HepG2 (cell line): ENCODE results near the gene ZBTB46. TPM values are rescaled to one million over a fixed set of nuclear protein-coding genes. Genes with fewer than 3 reads are reported as not detected.
A peak's percentile ranks its signal among the peaks of the same experiment; 100 is the strongest.

Experiments used
- CHD2 ChIP-seq: IDR thresholded peaks from 2 replicates; pipeline ENCODE4 v1.6.1; 2011; ENCODE audit warnings: low read depth, low read length, improper control_type of control experiment
- EZH2 ChIP-seq: conservative IDR thresholded peaks from 2 replicates; pipeline ENCODE4 v1.6.1; 2012; ENCODE audit warnings: mild to moderate bottlenecking, low read depth, low read length, moderate library complexity
- GATA4 ChIP-seq: sonication (generic); IDR thresholded peaks from 2 replicates; pipeline ENCODE4 v1.6.1; 2016; ENCODE audit warnings: antibody characterized with exemption, low read depth, borderline replicate concordance
- HMGA1 ChIP-seq: sonication (generic); formaldehyde crosslinking; conservative IDR thresholded peaks from 2 replicates; pipeline ENCODE4 v1.4.0; 2020; ENCODE audit warnings: missing genetic modification reagents
- JUND ChIP-seq: sonication (generic); formaldehyde crosslinking; IDR thresholded peaks from 2 replicates; pipeline ENCODE4 v1.8.0; 2022; ENCODE audit warnings: mild to moderate bottlenecking, missing genetic modification reagents
- MAZ ChIP-seq, 2 experiments: sonication (generic) in 1 of 2; formaldehyde crosslinking in 1 of 2; IDR thresholded peaks; 2 replicates each; pipeline versions ENCODE4 v1.5.0 to v1.6.1; 2012 to 2020; ENCODE audit warnings: low read depth in 2 of 2, mild to moderate bottlenecking in 2 of 2, borderline replicate concordance in 1 of 2, improper control_type of control experiment in 1 of 2, low read length in 1 of 2, missing genetic modification reagents in 1 of 2, moderate library complexity in 1 of 2
- NAIF1 ChIP-seq: sonication (generic); formaldehyde crosslinking; IDR thresholded peaks from 2 replicates; pipeline ENCODE4 v1.5.0; 2020; ENCODE audit warnings: mild to moderate bottlenecking, missing genetic modification reagents, borderline replicate concordance
- NR3C1 ChIP-seq: sonication (generic); formaldehyde crosslinking; IDR thresholded peaks from 2 replicates; pipeline ENCODE4 v1.4.0; 2020; ENCODE audit warnings: missing genetic modification reagents
- TGIF2 ChIP-seq: IDR thresholded peaks from 2 replicates; pipeline ENCODE4 v1.6.1; 2016; ENCODE audit warnings: control low read depth, missing compliant biosample characterization
- UBTF ChIP-seq: sonication (generic); formaldehyde crosslinking; IDR thresholded peaks from 2 replicates; pipeline ENCODE4 v1.4.0; 2020; ENCODE audit warnings: mild to moderate bottlenecking, missing genetic modification reagents
- ZFP90 ChIP-seq: sonication (generic); formaldehyde crosslinking; IDR thresholded peaks from 2 replicates; pipeline ENCODE4 v1.8.0; 2022; ENCODE audit warnings: missing genetic modification reagents, mild to moderate bottlenecking, inconsistent platforms, borderline replicate concordance
- ZNF414 ChIP-seq: sonication (generic); formaldehyde crosslinking; IDR thresholded peaks from 2 replicates; pipeline ENCODE4 v1.5.0; 2020; ENCODE audit warnings: missing genetic modification reagents
- ZNF678 ChIP-seq: sonication (generic); formaldehyde crosslinking; IDR thresholded peaks from 2 replicates; pipeline ENCODE4 v1.4.0; 2020; ENCODE audit warnings: mild to moderate bottlenecking, missing genetic modification reagents
- polyA plus RNA-seq, 8 experiments: library from polyadenylated mRNA; depleted of rRNA in 3 of 8; stranded (reverse) in 7 of 8; unstranded in 1 of 8; fragments of >200 nt; fragmentation: Illumina TruSeq in 4 of 8; extraction: Trizol in 4 of 8; gene quantifications; 2 replicates each; pipeline versions ENCODE4 v1.2.1 to v1.2.3, GENCODE V29; 2011 to 2016; ENCODE audit warnings: low read depth in 4 of 8, missing spikeins in 1 of 8, mixed read lengths in 1 of 8; ENCODE audit not compliant: insufficient read depth in 1 of 8
- total RNA-seq, 5 experiments: library from RNA; depleted of rRNA; stranded (reverse); fragments of >200 nt; fragmentation: Illumina TruSeq; extraction: Trizol; gene quantifications; 2 replicates each; pipeline ENCODE4 v1.2.3, GENCODE V29; 2016; ENCODE audit warnings: low read depth in 1 of 5

ZBTB46 gene
- total and polyA plus RNA-seq, 2 of the 13 experiments (the other 11 are each of a cell fraction or from before 2014, with no cell fraction given): 1.6 to 13.5 TPM

DNA sequence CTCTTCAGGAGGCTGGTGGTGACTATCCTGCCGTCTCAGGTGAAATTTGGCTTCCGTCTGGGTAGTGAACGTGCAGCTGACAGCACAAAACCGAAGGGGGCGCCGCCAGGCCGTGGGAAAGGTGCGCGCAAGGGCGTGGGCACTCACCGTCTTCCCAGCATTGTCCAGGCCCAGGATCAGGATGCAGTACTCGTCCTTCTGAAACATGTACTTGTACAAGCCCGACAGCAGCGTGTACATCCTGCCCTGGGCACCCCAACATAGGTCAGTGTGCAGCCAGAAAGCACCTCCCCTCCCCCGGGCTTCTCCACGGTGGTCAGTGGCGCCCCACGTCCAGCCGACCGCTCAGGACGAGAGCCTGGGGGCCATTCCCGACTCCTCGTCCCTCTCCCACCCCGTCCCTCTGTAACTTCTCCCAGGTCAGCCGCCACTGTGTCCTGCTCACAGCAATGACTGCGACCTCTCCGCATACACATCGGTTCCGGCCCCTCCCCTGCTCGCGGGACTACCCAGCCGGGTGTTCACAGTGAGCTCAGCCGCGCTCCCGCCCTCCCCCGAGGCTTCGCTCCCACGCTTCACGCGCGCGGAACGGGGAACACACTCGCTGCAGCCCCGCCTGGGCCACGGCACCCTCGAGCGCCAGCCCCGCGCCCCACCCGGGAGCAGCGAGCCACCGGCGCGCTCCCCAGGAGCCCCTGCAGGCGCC is 124.1 kb downstream of the ZBTB46 start (continued):
- no peak; the same call in 1 of the 2 replicates for TF ChIP-seq ZFP90 (CRISPR knock-in tag)
- no peak for TF ChIP-seq ZNF678
- TF ChIP-seq UBTF (CRISPR knock-in tag): peak; percentile 22; the same call in 1 of the 2 replicates
- no peak for TF ChIP-seq NR3C1 (CRISPR knock-in tag)
- no peak for TF ChIP-seq GATA4
- peak; percentile 90; the same call in 1 of the 2 replicates for TF ChIP-seq TGIF2 (CRISPR knock-in tag)
- peak; percentile 30; the same call in 1 of the 2 replicates for TF ChIP-seq MAZ (IDR thresholded peaks at IDR 0.05; ENCODE audit: borderline replicate concordance, low read depth, low read length)
- TF ChIP-seq MAZ (CRISPR knock-in tag; IDR thresholded peaks at IDR 0.05; ENCODE audit: low read depth): no peak
- TF ChIP-seq HMGA1 (CRISPR knock-in tag): no peak
- TF ChIP-seq NAIF1: peak; percentile 37; the same call in 1 of the 2 replicates
- TF ChIP-seq JUND (CRISPR knock-in tag): no peak
- 0 out of 2 replicates have a peak, but pooled peaks have one; percentile 24 for TF ChIP-seq CHD2
- TF ChIP-seq ZNF414 (CRISPR knock-in tag): no peak; the same call in 1 of the 2 replicates
- TF ChIP-seq EZH2: no peak
- TF ChIP-seq, all 625 proteins: peak for 224
